Hepatocyte (in vitro differentiated cells): Measurements from ENCODE around the gene FBXW10B. TPM values are rescaled to one million over a fixed set of nuclear protein-coding genes. Genes with fewer than 3 reads are reported as not detected.
"Not testable (repeated sequence)": the region's sequence is repeated elsewhere in the genome, so short reads cannot be mapped to it uniquely, and the experiment has no call there.

Experiments
- DNase-seq: peaks from one replicate; pipeline ENCODE4 v3.0.0-alpha.2; 2016; ENCODE audit warnings: low spot score
- H2AFZ ChIP-seq: fragments of 200-600 bp; sonication (generic); 2 replicates; pipeline ENCODE4 v1.6.0; 2016; ENCODE audit warnings: antibody characterized with exemption, mild to moderate bottlenecking
- H3K27ac ChIP-seq: fragments of 200-600 bp; sonication (generic); 2 replicates; pipeline ENCODE4 v1.5.1; 2016; ENCODE audit warnings: mild to moderate bottlenecking
- H3K27me3 ChIP-seq: fragments of 200-600 bp; sonication (generic); 2 replicates; pipeline ENCODE4 v1.6.1; 2016
- H3K36me3 ChIP-seq: fragments of 200-600 bp; sonication (generic); replicated peaks from 2 replicates; pipeline ENCODE4 v1.5.1; 2016; ENCODE audit warnings: low read depth; ENCODE audit not compliant: insufficient read depth
- H3K4me1 ChIP-seq: fragments of 200-600 bp; sonication (generic); 2 replicates; pipeline ENCODE4 v1.5.1; 2016; ENCODE audit warnings: mild to moderate bottlenecking, moderate library complexity; ENCODE audit not compliant: insufficient read depth
- H3K4me2 ChIP-seq: fragments of 200-600 bp; sonication (generic); 2 replicates; pipeline ENCODE4 v1.6.0; 2016
- H3K4me3 ChIP-seq: fragments of 200-600 bp; sonication (generic); 2 replicates; pipeline ENCODE4 v1.5.1; 2016; ENCODE audit warnings: mild to moderate bottlenecking
- H3K79me2 ChIP-seq: fragments of 200-600 bp; sonication (generic); 2 replicates; pipeline ENCODE4 v1.6.0; 2017; ENCODE audit warnings: mild to moderate bottlenecking
- H3K9me2 ChIP-seq: fragments of 200-600 bp; sonication (generic); replicated peaks from 2 replicates; pipeline ENCODE4 v1.6.0; 2017; ENCODE audit warnings: mild to moderate bottlenecking; ENCODE audit not compliant: insufficient read depth
- H3K9me3 ChIP-seq: fragments of 200-600 bp; sonication (generic); 2 replicates; pipeline ENCODE4 v1.5.1; 2016; ENCODE audit warnings: low read depth, mild to moderate bottlenecking
- H4K20me1 ChIP-seq: fragments of 200-600 bp; sonication (generic); 2 replicates; pipeline ENCODE4 v1.6.0; 2016; ENCODE audit warnings: mild to moderate bottlenecking; ENCODE audit not compliant: insufficient read depth, poor library complexity, severe bottlenecking
- CTCF ChIP-seq: fragments of 200-600 bp; sonication (generic); IDR thresholded peaks from 2 replicates; pipeline ENCODE4 v1.5.1; 2016; ENCODE audit warnings: antibody characterized with exemption, mild to moderate bottlenecking; ENCODE audit not compliant: poor library complexity
- EZH2 ChIP-seq: fragments of 200-600 bp; sonication (generic); IDR thresholded peaks from 2 replicates; pipeline ENCODE4 v1.6.1; 2016; ENCODE audit warnings: antibody characterized with exemption, mild to moderate bottlenecking, borderline replicate concordance
- EZH2phosphoT487 ChIP-seq: fragments of 200-600 bp; sonication (generic); IDR thresholded peaks from one replicate; pipeline ENCODE4 v1.6.1; 2018; ENCODE audit warnings: antibody characterized with exemption, mild to moderate bottlenecking, low read depth, moderate library complexity; ENCODE audit not compliant: unreplicated experiment, severe bottlenecking
- WGBS: methylation state at CpG from one replicate; pipeline ENCODE4 v1.1.6; 2016; ENCODE audit warnings: low lambda C conversion rate; ENCODE audit errors: missing lambda C conversion rate; 5-methylcytosine and 5-hydroxymethylcytosine counted together
- polyA plus RNA-seq: library from polyadenylated mRNA; unstranded; fragments of >200 nt; fragmentation: Nextera tagmentation; extraction: Ambion mirVana; gene quantifications from 2 replicates; pipeline ENCODE4 v1.2.1, GENCODE V29; 2016
- total RNA-seq: library from RNA; depleted of rRNA; stranded (reverse); fragments of >200 nt; gene quantifications from 2 replicates; pipeline ENCODE4 v1.2.3, GENCODE V29; 2014

Gene FBXW10B
- total and polyA plus RNA-seq, 2 experiments from 2014 or later = 0.23 to 1.3 TPM

- WGBS = 78% methylated on average over 5 of the region's 5 CpGs
- H3K79me2 ChIP-seq = peaks cover 25% of the 10 kb centered on the region
- no peaks in the 10 kb centered on the region for H3K9me3 ChIP-seq
- no peak for DNase-seq
- TF ChIP-seq EZH2phosphoT487 = no peak
- no peak for TF ChIP-seq CTCF
- TF ChIP-seq EZH2 = no peak
- peaks cover 32% of the 10 kb centered on the region for H3K4me1 ChIP-seq
- peak overlapping the region; percentile 78 for H3K4me2 ChIP-seq
- H3K27me3 ChIP-seq = no peaks in the 10 kb centered on the region
- no peak overlapping the region for H2AFZ ChIP-seq
- no peaks in the 10 kb centered on the region for H4K20me1 ChIP-seq
- peak overlapping the region; percentile 28 for H3K27ac ChIP-seq
- no peaks in the 10 kb centered on the region for H3K36me3 ChIP-seq
- no peaks in the 10 kb centered on the region for H3K9me2 ChIP-seq
- H3K4me3 ChIP-seq = no peak overlapping the region
Measured at GRCh38 chr17:15648386-15648785, 28.9 kb upstream of the FBXW10B start.

- peak; percentile 61 for DNase-seq
- H3K4me1 ChIP-seq = peaks cover 27% of the 10 kb centered on the region
- peak overlapping the region; percentile 53 for H3K4me2 ChIP-seq
- not testable (repeated sequence) for H4K20me1 ChIP-seq, H3K9me2 ChIP-seq, H3K4me3 ChIP-seq, H3K27me3 ChIP-seq, H2AFZ ChIP-seq, H3K36me3 ChIP-seq, H3K9me3 ChIP-seq
- peak overlapping the region; percentile 90 for H3K27ac ChIP-seq
- WGBS = 32% methylated on average over 5 of the region's 5 CpGs
- H3K79me2 ChIP-seq = peaks cover 24% of the 10 kb centered on the region
Measured at GRCh38 chr17:15645942-15646312, 26.4 kb upstream of the FBXW10B start.

- not testable (repeated sequence) for H3K4me3 ChIP-seq, H3K9me2 ChIP-seq, H4K20me1 ChIP-seq, H3K36me3 ChIP-seq, H2AFZ ChIP-seq, H3K27me3 ChIP-seq, H3K9me3 ChIP-seq
- H3K4me2 ChIP-seq = peak overlapping the region; percentile 53
- peaks cover 18% of the 10 kb centered on the region for H3K79me2 ChIP-seq
- H3K4me1 ChIP-seq = peaks cover 21% of the 10 kb centered on the region
- 37% methylated on average over 9 of the region's 10 CpGs for WGBS
- H3K27ac ChIP-seq = peak overlapping the region; percentile 90
- DNase-seq = peak; percentile 49
Measured at GRCh38 chr17:15645099-15645941, 25.8 kb upstream of the FBXW10B start.

GRCh38 chr17:15642505-15643251 is 23.2 kb upstream of the FBXW10B start:
- H4K20me1 ChIP-seq, H3K27ac ChIP-seq, H3K79me2 ChIP-seq, H3K4me3 ChIP-seq, H3K36me3 ChIP-seq, H3K27me3 ChIP-seq, H2AFZ ChIP-seq, H3K9me3 ChIP-seq, H3K9me2 ChIP-seq, DNase-seq, H3K4me2 ChIP-seq: not testable (repeated sequence)
- H3K4me1 ChIP-seq = peaks cover 11% of the 10 kb centered on the region
- 69% methylated on average over 4 of the region's 12 CpGs for whole genome bisulfite sequencing

- H4K20me1 ChIP-seq, H3K9me2 ChIP-seq, H3K36me3 ChIP-seq, H3K4me3 ChIP-seq, H3K27me3 ChIP-seq, H3K9me3 ChIP-seq, H3K4me2 ChIP-seq, H3K27ac ChIP-seq, H3K79me2 ChIP-seq, DNase-seq, H2AFZ ChIP-seq: not testable (repeated sequence)
- 97% methylated on average over 4 of the region's 4 CpGs for WGBS
- H3K4me1 ChIP-seq = peaks cover 11% of the 10 kb centered on the region
Measured at GRCh38 chr17:15642014-15642413, 22.5 kb upstream of the FBXW10B start.

GRCh38 chr17:15630930-15631453 is 11.5 kb upstream of the FBXW10B start:
- not testable (repeated sequence) for H3K4me1 ChIP-seq, H3K79me2 ChIP-seq, H3K36me3 ChIP-seq, H3K4me2 ChIP-seq, DNase-seq, H3K4me3 ChIP-seq, H3K27ac ChIP-seq, H2AFZ ChIP-seq, H3K27me3 ChIP-seq, H3K9me3 ChIP-seq, H3K9me2 ChIP-seq, H4K20me1 ChIP-seq
- 91% methylated on average over 2 of the region's 2 CpGs for WGBS

- not testable (repeated sequence) for H3K9me3 ChIP-seq, H4K20me1 ChIP-seq, H3K27me3 ChIP-seq, H2AFZ ChIP-seq, H3K79me2 ChIP-seq, H3K9me2 ChIP-seq, H3K4me1 ChIP-seq, H3K4me3 ChIP-seq, H3K36me3 ChIP-seq, H3K4me2 ChIP-seq
- H3K27ac ChIP-seq = peak overlapping the region; percentile 39
- DNase-seq = peak; percentile 26
- 86% methylated on average over 6 of the region's 7 CpGs for WGBS
Measured at GRCh38 chr17:15629991-15630390, 10.5 kb upstream of the FBXW10B start.
